D341Med (cell line): ENCODE measurements around the gene ETNK2.
A peak's percentile ranks its signal among the peaks of the same experiment; 100 is the strongest.

Experiments
- DNase-seq: peaks from one replicate; pipeline ENCODE4 v3.0.0; 2012; ENCODE audit warnings: low spot score

The ETNK2 gene

GRCh38 chr1:204151552-204152309 is at the start of gene ETNK2:
ETNK2 (minus strand) TSS chr1:204152044; CDS start chr1:204151852, 192 bp downstream.
- peak; percentile 91 for DNase-seq

- no peak for DNase-seq
Measured at GRCh38 chr1:204201348-204202040, 49.6 kb upstream of the ETNK2 start.

- no peak for DNase-seq
Measured at GRCh38 chr1:204199579-204199978, 47.7 kb upstream of the ETNK2 start.

GRCh38 chr1:204198348-204199340 is 46.8 kb upstream of the ETNK2 start:
- peak; percentile 69 for DNase-seq

GRCh38 chr1:204197068-204197467 is 45.2 kb upstream of the ETNK2 start:
- DNase-seq: no peak

- no peak for DNase-seq
Measured at GRCh38 chr1:204196068-204196795, 44.4 kb upstream of the ETNK2 start, which contains the start of gene KISS1. KISS1 (minus strand) TSS chr1:204196491; CDS start chr1:204192876, 3,615 bp downstream.

- DNase-seq: no peak
Measured at GRCh38 chr1:204194771-204195170, 42.9 kb upstream of the ETNK2 start.

GRCh38 chr1:204194080-204194479 is 42.2 kb upstream of the ETNK2 start:
- no peak for DNase-seq

- no peak for DNase-seq
Measured at GRCh38 chr1:204192589-204193352, 40.9 kb upstream of the ETNK2 start.

GRCh38 chr1:204192046-204192445 is 40.2 kb upstream of the ETNK2 start:
- no peak for DNase-seq

GRCh38 chr1:204191456-204191855 is 39.6 kb upstream of the ETNK2 start:
- no peak for DNase-seq

GRCh38 chr1:204190212-204191211 is 38.7 kb upstream of the ETNK2 start:
- DNase-seq: peak; percentile 83

- DNase-seq: no peak
Measured at GRCh38 chr1:204188959-204189639, 37.3 kb upstream of the ETNK2 start.

GRCh38 chr1:204186597-204186996 is 34.8 kb upstream of the ETNK2 start:
- DNase-seq: no peak

GRCh38 chr1:204181116-204181515 is 29.3 kb upstream of the ETNK2 start:
- DNase-seq: no peak

GRCh38 chr1:204180133-204180532 is 28.3 kb upstream of the ETNK2 start:
- DNase-seq: no peak

GRCh38 chr1:204178487-204179281 is 26.8 kb upstream of the ETNK2 start:
- DNase-seq: no peak

GRCh38 chr1:204177133-204177532 is 25.3 kb upstream of the ETNK2 start:
- no peak for DNase-seq
